ENCODE data around the gene RPL36. TPM values are rescaled to one million over a fixed set of nuclear protein-coding genes. Genes with fewer than 3 reads are reported as not detected.
A peak's percentile ranks its signal among the peaks of the same experiment; 100 is the strongest.

The RPL36 gene
- polyA plus RNA-seq, 3 donors: 336 to 708 (median 627) TPM

GRCh38 chr19:5672708-5673459, 17.2 kb upstream of the RPL36 start:
- no peak overlapping the region for H3K9ac ChIP-seq (ENCODE audit: insufficient read depth, low read length, poor library complexity, severe bottlenecking)
- no peak for DNase-seq
- Mint-ChIP-seq H3K27ac (peak overlapping the region in 3 of 7 donors; percentile 36 to 76 (median 43)), H3K4me3 (no peak overlapping the region), H3K27me3 (ENCODE audit: low read depth in 3 of 3) (no peaks in the 10 kb centered on the region), H3K9me3 (peaks cover 0 to 5% (median 0%) of the 10 kb centered on the region in 7 donors), H3K36me3 (peaks cover 23 to 54% of the 10 kb centered on the region in 2 donors), H3K4me1 (peaks cover 2% of the 10 kb centered on the region)
- H3K4me2 ChIP-seq (replicated peaks; ENCODE audit: extremely low read depth, low read length, poor library complexity, severe bottlenecking): no peak overlapping the region
- peaks cover 24 to 37% of the 10 kb centered on the region in 2 donors for H3K36me3 ChIP-seq (replicated peaks in 1 of 2; ENCODE audit: control insufficient read depth in 1 of 2, insufficient read depth in 2 of 2, low read length in 2 of 2)
- H3K27me3 ChIP-seq (ENCODE audit: control insufficient read depth in 2 of 2, insufficient read depth in 2 of 2, low read length in 2 of 2): no peaks in the 10 kb centered on the region
- no peak overlapping the region for H2AFZ ChIP-seq (ENCODE audit: insufficient read depth, low read depth, low read length, poor library complexity, severe bottlenecking)
- no peak for TF ChIP-seq CTCF (IDR thresholded peaks at IDR 0.05)
- no peak overlapping the region for H3K4me3 ChIP-seq (replicated peaks in 1 of 3; ENCODE audit: low read depth in 2 of 3, low read length in 3 of 3)
- no peaks in the 10 kb centered on the region for H3K9me3 ChIP-seq (replicated peaks in 1 of 2; ENCODE audit: control insufficient read depth in 1 of 2, insufficient read depth in 1 of 2, low read length in 2 of 2)
- H3K27ac ChIP-seq (ENCODE audit: low read depth in 1 of 2, low read length in 2 of 2): no peak overlapping the region
- H3K79me2 ChIP-seq (ENCODE audit: insufficient read depth, low read length): no peaks in the 10 kb centered on the region
- H4K20me1 ChIP-seq (ENCODE audit: insufficient read depth, low read length): peaks cover 16% of the 10 kb centered on the region
- H3K4me1 ChIP-seq (ENCODE audit: control insufficient read depth in 1 of 2, insufficient read depth in 2 of 2, low read length in 2 of 2): no peaks in the 10 kb centered on the region
- 96% methylated on average over 10 of the region's 13 CpGs for WGBS (ENCODE audit: insufficient coverage)
- intact Hi-C loops (cut with micrococcal nuclease): no loop called here

- Mint-ChIP-seq H3K36me3 (peaks cover 18 to 46% of the 10 kb centered on the region in 2 donors), H3K4me1 (peaks cover 2% of the 10 kb centered on the region), H3K27ac (no peak overlapping the region), H3K9me3 (peaks cover 0 to 5% (median 0%) of the 10 kb centered on the region in 7 donors), H3K27me3 (ENCODE audit: low read depth in 3 of 3) (no peaks in the 10 kb centered on the region), H3K4me3 (no peak overlapping the region)
- Histone ChIP-seq H3K79me2 (ENCODE audit: insufficient read depth, low read length) (no peaks in the 10 kb centered on the region), H3K27me3 (ENCODE audit: control insufficient read depth in 2 of 2, insufficient read depth in 2 of 2, low read length in 2 of 2) (no peaks in the 10 kb centered on the region), H3K4me1 (ENCODE audit: control insufficient read depth in 1 of 2, insufficient read depth in 2 of 2, low read length in 2 of 2) (no peaks in the 10 kb centered on the region), H3K9ac (ENCODE audit: insufficient read depth, low read length, poor library complexity, severe bottlenecking) (no peak overlapping the region), H3K4me3 (replicated peaks in 1 of 3; ENCODE audit: low read depth in 2 of 3, low read length in 3 of 3) (no peak overlapping the region), H3K4me2 (replicated peaks; ENCODE audit: extremely low read depth, low read length, poor library complexity, severe bottlenecking) (no peak overlapping the region), H3K36me3 (replicated peaks in 1 of 2; ENCODE audit: control insufficient read depth in 1 of 2, insufficient read depth in 2 of 2, low read length in 2 of 2) (peaks cover 18 to 30% of the 10 kb centered on the region in 2 donors), H4K20me1 (ENCODE audit: insufficient read depth, low read length) (peaks cover 13% of the 10 kb centered on the region), H3K27ac (ENCODE audit: low read depth in 1 of 2, low read length in 2 of 2) (no peak overlapping the region), H2AFZ (ENCODE audit: insufficient read depth, low read depth, low read length, poor library complexity, severe bottlenecking) (no peak overlapping the region), H3K9me3 (replicated peaks in 1 of 2; ENCODE audit: control insufficient read depth in 1 of 2, insufficient read depth in 1 of 2, low read length in 2 of 2) (no peaks in the 10 kb centered on the region)
- 100% methylated on average over 1 of the region's 1 CpG for WGBS (ENCODE audit: insufficient coverage)
- TF ChIP-seq CTCF (IDR thresholded peaks at IDR 0.05): no peak
- no peak for DNase-seq
- intact Hi-C loops (cut with micrococcal nuclease): no loop called here
Observed at GRCh38 chr19:5673752-5674151, 16.3 kb upstream of the RPL36 start.

Data from CD14-positive monocyte (primary cell).